MCF 10A (cell line): ENCODE measurements around the gene NANOS1. TPM values are rescaled to one million over a fixed set of nuclear protein-coding genes. Genes with fewer than 3 reads are reported as not detected.

ENCODE experiments used
- BruUV-seq: library from RNA; stranded (reverse); fragments of 400-500 nt; replicated peaks from 2 replicates; lab custom pipeline; 2021; lab: Mats Ljungman, UMichigan
- CTCF ChIA-PET: fragments of 300-600 bp; sonication (Branson Sonifier 250); formaldehyde crosslinking; extraction: SDS; loops from one replicate; lab custom pipeline; 2021; ENCODE audit warnings: antibody characterized with exemption, inconsistent platforms; lab: Yijun Ruan, JAX
- POLR2A ChIA-PET: fragments of 300-600, 350-650 bp; sonication (Branson Sonifier 250); formaldehyde crosslinking; extraction: SDS; loops from one replicate; lab custom pipeline; 2020; ENCODE audit warnings: antibody characterized with exemption, inconsistent platforms; lab: Yijun Ruan, JAX
- DNase-seq: peaks from one replicate; pipeline ENCODE4 v3.0.0-alpha.2; 2018; ENCODE audit not compliant: unreplicated experiment
- H3K27ac Mint-ChIP-seq: one replicate; pipeline ENCODE4 v1.8.0; 2022; ENCODE audit warnings: mild to moderate bottlenecking, low read depth, mixed read lengths; ENCODE audit not compliant: unreplicated experiment
- H3K27me3 Mint-ChIP-seq: one replicate; pipeline ENCODE4 v1.8.0; 2022; ENCODE audit warnings: mixed read lengths; ENCODE audit not compliant: insufficient read depth, unreplicated experiment
- H3K36me3 Mint-ChIP-seq: one replicate; pipeline ENCODE4 v1.8.0; 2022; ENCODE audit warnings: mild to moderate bottlenecking, moderate library complexity, mixed read lengths; ENCODE audit not compliant: insufficient read depth, unreplicated experiment
- H3K4me1 Mint-ChIP-seq: one replicate; pipeline ENCODE4 v1.8.0; 2022; ENCODE audit warnings: mixed read lengths; ENCODE audit not compliant: insufficient read depth, unreplicated experiment
- H3K4me3 Mint-ChIP-seq: one replicate; pipeline ENCODE4 v1.8.0; 2022; ENCODE audit warnings: mild to moderate bottlenecking, moderate library complexity, mixed read lengths; ENCODE audit not compliant: unreplicated experiment
- H3K9me3 Mint-ChIP-seq: one replicate; pipeline ENCODE4 v1.8.0; 2022; ENCODE audit warnings: mixed read lengths; ENCODE audit not compliant: unreplicated experiment
- intact Hi-C: fragments of 100-400 bp; cut with micrococcal nuclease; formaldehyde crosslinking; loops from 2 replicates; pipeline ENCODE4 v1.14.1; 2022
- total RNA-seq: library from RNA; stranded (reverse); gene quantifications from 2 replicates; pipeline ENCODE4 v1.2.3, GENCODE V29; 2022
- TF ChIP-seq, protein P1 (sequence below): fragments of 200-600 bp; IDR thresholded peaks from one replicate; pipeline ENCODE4 v1.8.0; 2022; ENCODE audit warnings: antibody characterized with exemption, mild to moderate bottlenecking; ENCODE audit not compliant: unreplicated experiment

Gene NANOS1
- total RNA-seq, 1 experiment from 2014 or later = 2.2 TPM

DNA sequence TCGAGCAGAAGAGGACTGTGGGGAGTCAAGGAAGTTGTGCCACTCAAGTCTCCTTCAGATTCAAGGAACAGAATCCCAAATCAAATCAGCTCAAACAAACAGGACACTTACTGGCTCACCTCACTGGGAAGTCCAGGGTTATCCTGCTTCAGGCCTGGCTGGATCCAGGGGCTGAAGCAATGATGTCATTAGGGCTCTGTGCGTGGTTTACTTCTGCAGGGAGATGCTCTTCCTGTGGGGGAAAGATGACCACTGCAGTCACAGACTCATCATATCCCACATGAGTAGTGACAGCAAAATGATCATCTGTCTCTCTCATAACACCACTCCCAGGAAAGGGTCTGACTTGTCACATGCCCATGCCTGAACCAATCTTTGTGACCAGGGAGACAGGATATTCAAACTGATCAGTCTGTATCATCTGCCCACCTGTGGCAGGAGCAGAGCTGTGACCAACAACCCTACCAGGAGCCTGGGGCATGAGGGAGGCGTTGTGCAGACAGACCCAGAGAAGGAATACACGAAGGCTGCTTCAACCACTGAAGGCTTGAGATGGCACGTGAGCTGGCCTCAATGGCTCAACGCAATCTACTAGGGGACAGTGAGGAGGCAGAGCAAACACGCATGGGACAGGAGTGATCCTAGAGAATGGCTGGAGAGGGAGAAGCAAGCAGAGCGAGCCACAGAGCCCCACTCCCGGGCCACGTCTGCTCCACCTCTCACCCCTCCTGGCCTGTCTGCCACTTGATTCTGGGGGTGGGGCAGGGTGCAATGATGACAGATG is 27.6 kb upstream of the NANOS1 start:
- no TSS peak for BruUV-seq

GRCh38 chr10:119003572-119004289 is 25.8 kb upstream of the NANOS1 start:
- POLR2A ChIA-PET = interaction anchor here (0.6 to 6.3 kb wide), 6 partner anchors 12 to 249 kb away, joined by 3 to 83 read pairs (median 4); partner anchors contain the start of genes CACUL1 and NANOS1
- no peak overlapping the region for H3K27ac Mint-ChIP-seq
- H3K4me3 Mint-ChIP-seq = peak overlapping the region; percentile 30
- DNase-seq = peak; percentile 60
- no peaks in the 10 kb centered on the region for H3K36me3 Mint-ChIP-seq
- intact Hi-C loops = no loop called here
- H3K27me3 Mint-ChIP-seq = no peaks in the 10 kb centered on the region
- H3K4me1 Mint-ChIP-seq = peaks cover 37% of the 10 kb centered on the region
- BruUV-seq = no TSS peak
- TF ChIP-seq, protein P1, sequence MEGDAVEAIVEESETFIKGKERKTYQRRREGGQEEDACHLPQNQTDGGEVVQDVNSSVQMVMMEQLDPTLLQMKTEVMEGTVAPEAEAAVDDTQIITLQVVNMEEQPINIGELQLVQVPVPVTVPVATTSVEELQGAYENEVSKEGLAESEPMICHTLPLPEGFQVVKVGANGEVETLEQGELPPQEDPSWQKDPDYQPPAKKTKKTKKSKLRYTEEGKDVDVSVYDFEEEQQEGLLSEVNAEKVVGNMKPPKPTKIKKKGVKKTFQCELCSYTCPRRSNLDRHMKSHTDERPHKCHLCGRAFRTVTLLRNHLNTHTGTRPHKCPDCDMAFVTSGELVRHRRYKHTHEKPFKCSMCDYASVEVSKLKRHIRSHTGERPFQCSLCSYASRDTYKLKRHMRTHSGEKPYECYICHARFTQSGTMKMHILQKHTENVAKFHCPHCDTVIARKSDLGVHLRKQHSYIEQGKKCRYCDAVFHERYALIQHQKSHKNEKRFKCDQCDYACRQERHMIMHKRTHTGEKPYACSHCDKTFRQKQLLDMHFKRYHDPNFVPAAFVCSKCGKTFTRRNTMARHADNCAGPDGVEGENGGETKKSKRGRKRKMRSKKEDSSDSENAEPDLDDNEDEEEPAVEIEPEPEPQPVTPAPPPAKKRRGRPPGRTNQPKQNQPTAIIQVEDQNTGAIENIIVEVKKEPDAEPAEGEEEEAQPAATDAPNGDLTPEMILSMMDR = no peak
- CTCF ChIA-PET = interaction anchor here (0.5 to 1.0 kb wide), 6 partner anchors 28 to 435 kb away, joined by 3 to 4 read pairs (median 3); no protein-coding TSS in a partner anchor
- H3K9me3 Mint-ChIP-seq = no peaks in the 10 kb centered on the region

More for the DNA sequence above, 27.6 kb upstream of the NANOS1 start:
- TF ChIP-seq, protein P1 = no peak
- POLR2A ChIA-PET = interaction anchor here (0.6 to 2.0 kb wide), 4 partner anchors 30 to 209 kb away, joined by 3 to 6 read pairs (median 4); no protein-coding TSS in a partner anchor
- Mint-ChIP-seq H3K27ac (no peak overlapping the region), H3K36me3 (no peaks in the 10 kb centered on the region), H3K4me1 (peaks cover 33% of the 10 kb centered on the region), H3K4me3 (no peak overlapping the region), H3K27me3 (no peaks in the 10 kb centered on the region), H3K9me3 (peaks cover 9% of the 10 kb centered on the region)
- DNase-seq = no peak
- intact Hi-C loops = no loop called here
- CTCF ChIA-PET = interaction anchor here (1.0 kb wide), 1 partner anchor 8 kb away, joined by 3 read pairs; no protein-coding TSS in a partner anchor

GRCh38 chr10:119005362-119006043 is 24.0 kb upstream of the NANOS1 start:
- Mint-ChIP-seq H3K4me3 (no peak overlapping the region), H3K36me3 (no peaks in the 10 kb centered on the region), H3K4me1 (peaks cover 37% of the 10 kb centered on the region), H3K9me3 (no peaks in the 10 kb centered on the region), H3K27me3 (no peaks in the 10 kb centered on the region), H3K27ac (no peak overlapping the region)
- TF ChIP-seq, protein P1 = no peak
- ChIA-PET CTCF (interaction anchor here (0.9 kb wide), 1 partner anchor 27 kb away, joined by 3 read pairs; no protein-coding TSS in a partner anchor), POLR2A (interaction anchor here (0.6 to 6.3 kb wide), 8 partner anchors 8 to 207 kb away, joined by 3 to 83 read pairs (median 12); partner anchors contain the start of genes EIF3A and NANOS1)
- no TSS peak for BruUV-seq
- peak; percentile 78 for DNase-seq
- intact Hi-C loops = loop anchor here (2.0 kb wide), 2 partner anchors 25 to 75 kb away; partner anchors contain the start of gene EIF3A
